ENCODE data around the gene PPM1H.

- TF ChIP-seq CTCF (IDR thresholded peaks at IDR 0.05; ENCODE audit: low read depth, low read length) (no peak), POLR2A (IDR thresholded peaks at IDR 0.05; ENCODE audit: extremely low read depth, insufficient read length) (no peak), MAX (IDR thresholded peaks at IDR 0.05; ENCODE audit: low read depth, low read length) (no peak)
Observed at GRCh38 chr12:62700091-62700880, 234.7 kb downstream of the PPM1H start.
